ENCODE results near the gene KIAA1755.

Gene KIAA1755

GRCh38 chr20:38191654-38192053, 68.9 kb downstream of the KIAA1755 start:
- no peak overlapping the region for H3K27ac ChIP-seq
- TF ChIP-seq CTCF (conservative IDR thresholded peaks at IDR 0.05) = no peak

GRCh38 chr20:38190936-38191371, 69.6 kb downstream of the KIAA1755 start:
- H3K27ac ChIP-seq = no peak overlapping the region
- TF ChIP-seq CTCF (conservative IDR thresholded peaks at IDR 0.05) = no peak

GRCh38 chr20:38190166-38190565, 70.4 kb downstream of the KIAA1755 start:
- H3K27ac ChIP-seq = no peak overlapping the region
- no peak for TF ChIP-seq CTCF (conservative IDR thresholded peaks at IDR 0.05)

- H3K27ac ChIP-seq = no peak overlapping the region
- TF ChIP-seq CTCF (conservative IDR thresholded peaks at IDR 0.05) = no peak
Observed at GRCh38 chr20:38187517-38187916, 73.0 kb downstream of the KIAA1755 start.

GRCh38 chr20:38186788-38187221, 73.7 kb downstream of the KIAA1755 start:
- no peak for TF ChIP-seq CTCF (conservative IDR thresholded peaks at IDR 0.05)
- no peak overlapping the region for H3K27ac ChIP-seq

DNA sequence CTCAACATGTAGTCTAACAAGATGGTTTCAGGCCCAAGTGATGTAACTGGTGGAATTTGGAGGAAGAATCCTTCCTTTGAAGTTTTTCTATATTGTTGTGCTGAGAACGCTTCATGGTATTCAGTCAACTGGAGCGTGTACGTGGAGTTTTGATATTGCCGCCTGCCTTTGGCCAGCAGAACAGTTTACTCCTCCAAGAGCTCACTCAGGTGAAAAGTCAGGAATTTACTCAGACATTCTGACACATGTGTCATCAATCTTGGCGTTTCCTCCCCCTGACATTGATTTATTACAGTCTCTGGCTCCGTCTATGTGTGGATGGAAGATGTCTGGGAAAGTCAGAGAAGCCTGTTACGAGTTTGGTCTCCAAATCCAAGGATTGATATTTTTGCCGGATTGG, 76.4 kb downstream of the KIAA1755 start:
- no peak overlapping the region for H3K27ac ChIP-seq
- no peak for TF ChIP-seq CTCF (conservative IDR thresholded peaks at IDR 0.05)

DNA sequence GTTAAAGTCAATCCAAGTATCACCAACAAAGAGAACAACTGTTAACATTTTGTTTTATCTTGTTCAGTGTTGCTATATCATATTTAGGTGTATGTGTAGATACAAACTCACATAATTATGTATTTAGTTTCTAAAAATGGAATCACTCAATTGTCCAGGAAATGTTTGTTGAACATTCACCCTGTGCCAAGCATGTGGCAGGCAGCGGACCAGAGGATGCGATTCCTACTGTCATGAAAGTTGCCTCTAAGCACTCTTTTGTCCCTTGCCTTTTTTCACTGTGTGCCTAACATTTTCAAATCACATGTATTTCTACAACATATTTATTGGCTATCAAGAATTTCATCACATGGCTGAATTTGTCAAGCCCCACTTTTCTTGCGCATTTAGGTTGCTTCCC, 78.6 kb downstream of the KIAA1755 start:
- no peak overlapping the region for H3K27ac ChIP-seq

More for the DNA sequence above, 78.6 kb downstream of the KIAA1755 start:
- TF ChIP-seq CTCF (conservative IDR thresholded peaks at IDR 0.05) = no peak
